ENCODE measurements around the gene RUNDC1. TPM values are rescaled to one million over a fixed set of nuclear protein-coding genes. Genes with fewer than 3 reads are reported as not detected.

RUNDC1 gene
- total and polyA plus RNA-seq, 9 donors = 6.1 to 19.4 (median 12.1) TPM

DNA sequence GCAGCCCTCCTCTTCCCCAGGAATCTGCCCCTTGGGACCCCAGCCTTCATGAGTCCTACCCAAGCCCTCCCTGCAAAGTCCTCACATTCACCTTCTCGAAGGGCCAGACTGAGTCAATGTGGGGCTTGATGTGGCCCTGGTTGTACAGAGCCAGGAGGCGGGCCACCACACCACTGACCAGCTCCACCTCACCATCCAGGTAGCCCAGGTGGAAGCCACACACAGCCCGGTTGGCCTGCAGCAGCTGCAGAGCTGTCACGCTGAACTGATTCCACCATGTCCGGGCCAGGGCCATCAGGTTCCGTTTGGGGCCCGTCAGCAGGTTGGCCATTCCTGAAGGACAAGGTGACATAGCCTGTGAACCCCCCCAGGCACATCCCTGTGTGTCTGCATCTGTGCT lies 35.9 kb downstream of the RUNDC1 start:
- H3K9me3 ChIP-seq = no peaks in the 10 kb centered on the region
- H3K4me3 ChIP-seq = no peak overlapping the region
- H3K4me1 ChIP-seq (ENCODE audit: insufficient read depth) = peaks cover 19% of the 10 kb centered on the region
- H3K27ac ChIP-seq = no peak overlapping the region
- TF ChIP-seq, protein P1, sequence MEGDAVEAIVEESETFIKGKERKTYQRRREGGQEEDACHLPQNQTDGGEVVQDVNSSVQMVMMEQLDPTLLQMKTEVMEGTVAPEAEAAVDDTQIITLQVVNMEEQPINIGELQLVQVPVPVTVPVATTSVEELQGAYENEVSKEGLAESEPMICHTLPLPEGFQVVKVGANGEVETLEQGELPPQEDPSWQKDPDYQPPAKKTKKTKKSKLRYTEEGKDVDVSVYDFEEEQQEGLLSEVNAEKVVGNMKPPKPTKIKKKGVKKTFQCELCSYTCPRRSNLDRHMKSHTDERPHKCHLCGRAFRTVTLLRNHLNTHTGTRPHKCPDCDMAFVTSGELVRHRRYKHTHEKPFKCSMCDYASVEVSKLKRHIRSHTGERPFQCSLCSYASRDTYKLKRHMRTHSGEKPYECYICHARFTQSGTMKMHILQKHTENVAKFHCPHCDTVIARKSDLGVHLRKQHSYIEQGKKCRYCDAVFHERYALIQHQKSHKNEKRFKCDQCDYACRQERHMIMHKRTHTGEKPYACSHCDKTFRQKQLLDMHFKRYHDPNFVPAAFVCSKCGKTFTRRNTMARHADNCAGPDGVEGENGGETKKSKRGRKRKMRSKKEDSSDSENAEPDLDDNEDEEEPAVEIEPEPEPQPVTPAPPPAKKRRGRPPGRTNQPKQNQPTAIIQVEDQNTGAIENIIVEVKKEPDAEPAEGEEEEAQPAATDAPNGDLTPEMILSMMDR (IDR thresholded peaks at IDR 0.05) = no peak
- no peak for TF ChIP-seq POLR2A (IDR thresholded peaks at IDR 0.05)
- TF ChIP-seq EP300 (IDR thresholded peaks at IDR 0.05) = no peak
- H3K27me3 ChIP-seq = no peaks in the 10 kb centered on the region
- intact Hi-C loops (cut with DNase I) = no loop called here
- no peak for DNase-seq
- 84 to 88% (median 85%) methylated on average over 7 of the region's 7 CpGs for WGBS, 3 donors
- H3K36me3 ChIP-seq = no peaks in the 10 kb centered on the region

DNA sequence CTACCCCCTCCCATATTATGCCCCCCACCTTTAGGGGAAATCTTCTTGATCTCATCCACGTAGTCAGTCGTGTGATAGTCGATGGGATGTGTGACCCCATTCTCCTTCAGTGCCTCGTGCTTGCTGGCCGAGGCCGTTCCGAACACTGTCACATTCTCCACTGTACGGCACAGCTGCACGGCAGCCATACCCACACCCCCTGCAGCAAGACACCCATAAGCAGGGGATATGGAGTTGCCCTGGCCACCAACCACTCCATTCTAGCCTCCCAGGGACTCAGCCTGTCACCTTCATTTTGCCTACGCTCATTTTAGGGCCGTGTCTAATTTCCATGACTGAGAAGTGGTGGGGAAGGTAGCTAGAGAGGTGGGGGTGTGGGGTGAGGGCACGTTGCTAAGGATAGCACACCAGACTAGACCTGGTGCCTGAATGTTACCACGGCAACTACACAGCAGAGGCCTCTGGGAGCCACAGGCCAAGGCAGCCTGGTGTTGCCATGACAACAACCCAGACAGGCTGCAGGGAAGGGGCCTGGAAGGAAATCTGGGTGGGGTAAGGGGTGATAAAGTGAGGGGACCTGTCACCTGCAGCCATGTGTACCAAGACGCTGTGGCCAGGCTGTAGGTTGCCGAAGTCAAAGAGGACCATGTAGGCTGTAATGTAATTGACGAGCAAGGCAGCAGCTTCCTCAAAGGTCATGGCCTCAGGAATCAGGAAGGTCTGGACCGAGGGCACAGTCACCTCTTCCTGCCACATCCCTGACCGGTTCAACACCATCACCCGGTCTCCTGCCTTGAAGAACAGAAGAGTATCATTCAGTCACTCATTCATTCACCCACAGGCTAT lies 37.9 kb downstream of the RUNDC1 start:
- Histone ChIP-seq H3K36me3 (no peaks in the 10 kb centered on the region), H3K27me3 (no peaks in the 10 kb centered on the region), H3K9me3 (no peaks in the 10 kb centered on the region), H3K4me1 (ENCODE audit: insufficient read depth) (peaks cover 14% of the 10 kb centered on the region), H3K4me3 (no peak overlapping the region), H3K27ac (peak overlapping the region in 1 of 2 donors; percentile 90)
- intact Hi-C loops (cut with DNase I) = no loop called here
- no peak for TF ChIP-seq POLR2A (IDR thresholded peaks at IDR 0.05)
- TF ChIP-seq EP300 (IDR thresholded peaks at IDR 0.05) = no peak
- TF ChIP-seq, protein P1 (IDR thresholded peaks at IDR 0.05) = no peak
- 68 to 74% (median 72%) methylated on average over 19 of the region's 19 CpGs for WGBS, 3 donors
- peak in 1 of 5 donors; percentile 42 for DNase-seq

DNA sequence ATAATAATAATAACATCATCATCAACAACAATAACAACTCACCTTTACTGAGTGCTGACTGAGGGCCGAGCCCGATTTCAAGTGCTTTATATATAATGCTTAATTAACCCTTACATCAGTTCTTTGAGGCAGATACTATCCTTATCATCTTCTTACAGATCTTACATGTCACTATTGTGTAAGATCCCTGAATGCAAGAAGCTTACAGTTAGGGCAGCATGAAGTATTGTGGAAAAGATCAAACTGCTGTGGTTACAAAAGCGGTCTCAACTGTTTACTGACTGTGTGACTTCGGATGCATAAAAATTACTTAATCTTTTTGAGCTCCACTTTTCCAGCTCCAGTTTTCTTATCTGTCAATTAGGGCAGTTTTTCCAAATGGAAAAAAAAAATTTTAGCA lies 38.6 kb downstream of the RUNDC1 start:
- H3K36me3 ChIP-seq = no peaks in the 10 kb centered on the region
- H3K4me1 ChIP-seq (ENCODE audit: insufficient read depth) = peaks cover 14% of the 10 kb centered on the region
- no peak for DNase-seq
- peak overlapping the region in 1 of 2 donors; percentile 90 for H3K27ac ChIP-seq
- intact Hi-C loops (cut with DNase I) = no loop called here
- H3K27me3 ChIP-seq = no peaks in the 10 kb centered on the region
- 36 to 38% (median 37%) methylated on average over 4 of the region's 4 CpGs for WGBS, 3 donors
- no peak for TF ChIP-seq POLR2A (IDR thresholded peaks at IDR 0.05)
- TF ChIP-seq, protein P1 (IDR thresholded peaks at IDR 0.05) = no peak
- no peaks in the 10 kb centered on the region for H3K9me3 ChIP-seq
- no peak overlapping the region for H3K4me3 ChIP-seq

DNA sequence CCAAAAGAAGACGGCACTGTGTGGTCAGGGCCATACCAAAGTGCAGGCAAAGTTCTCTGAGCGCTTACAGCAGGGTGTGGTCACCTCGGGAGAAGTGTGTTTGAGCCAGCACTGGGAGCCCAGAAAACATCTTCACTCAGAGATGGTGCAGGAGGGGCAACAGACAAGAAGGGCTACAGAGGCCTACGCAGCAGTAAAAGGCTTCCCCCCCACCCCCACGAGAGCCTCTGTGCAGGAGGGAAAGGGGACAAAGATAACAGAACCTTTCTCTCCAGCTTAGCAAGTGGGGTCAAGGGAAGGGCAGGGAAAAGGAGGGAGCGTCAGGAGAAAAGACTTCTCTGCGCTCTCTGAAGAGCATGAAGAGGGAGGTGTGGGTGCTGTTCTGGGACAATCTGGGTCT lies 39.1 kb downstream of the RUNDC1 start:
- intact Hi-C loops (cut with DNase I) = no loop called here
- peaks cover 14% of the 10 kb centered on the region for H3K4me1 ChIP-seq (ENCODE audit: insufficient read depth)
- DNase-seq = peak in 3 of 5 donors; percentile 47 to 73 (median 56)
- no peaks in the 10 kb centered on the region for H3K27me3 ChIP-seq
- no peaks in the 10 kb centered on the region for H3K36me3 ChIP-seq
- no peaks in the 10 kb centered on the region for H3K9me3 ChIP-seq
- WGBS, 3 donors = 7 to 14% (median 8%) methylated on average over 7 of the region's 7 CpGs
- no peak overlapping the region for H3K4me3 ChIP-seq
- no peak for TF ChIP-seq EP300 (IDR thresholded peaks at IDR 0.05)
- TF ChIP-seq, protein P1 (IDR thresholded peaks at IDR 0.05) = no peak
- peak overlapping the region; percentile 16 to 90 for H3K27ac ChIP-seq
